GM12801 (cell line): ENCODE results near the gene CITED2.

Source experiments
- TF ChIP-seq, protein P1 (sequence below): IDR thresholded peaks from one replicate; pipeline ENCODE4 v1.5.1; 2011; ENCODE audit warnings: control low read depth; ENCODE audit not compliant: insufficient read length; ENCODE audit errors: extremely low read depth

The CITED2 gene

DNA sequence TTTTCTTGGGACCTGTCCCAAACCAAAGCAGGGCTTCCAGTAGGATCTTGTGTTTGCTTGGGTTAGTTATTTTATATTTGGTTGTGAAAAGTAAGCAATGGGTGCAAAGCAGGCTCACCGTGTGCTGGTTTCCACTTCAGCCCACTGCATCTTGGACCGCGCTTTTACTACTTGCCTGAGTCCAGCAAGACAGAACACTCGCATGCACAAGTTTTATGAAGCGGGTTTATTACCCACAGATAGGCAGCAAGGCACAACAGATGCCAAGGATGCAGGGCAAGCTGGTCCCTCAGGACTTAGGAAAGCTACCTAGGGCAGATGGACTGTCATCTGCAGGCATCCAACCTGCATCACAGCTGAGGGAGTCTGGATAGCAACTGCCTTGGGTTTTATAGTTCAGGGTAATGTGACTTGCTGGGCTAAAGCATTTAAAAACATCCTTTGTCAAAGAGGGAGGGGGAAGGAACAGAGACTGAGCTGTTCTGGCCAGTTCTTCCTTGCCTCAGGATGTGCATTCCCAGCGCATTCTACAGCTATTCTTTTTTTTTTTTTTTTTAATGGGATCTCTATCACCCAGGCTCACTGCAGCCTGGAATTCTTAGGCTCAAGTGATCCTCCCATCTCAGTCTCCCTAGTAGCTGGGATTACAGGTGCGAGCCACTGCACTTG, 18.5 kb downstream of the CITED2 start:
- TF ChIP-seq, protein P1, sequence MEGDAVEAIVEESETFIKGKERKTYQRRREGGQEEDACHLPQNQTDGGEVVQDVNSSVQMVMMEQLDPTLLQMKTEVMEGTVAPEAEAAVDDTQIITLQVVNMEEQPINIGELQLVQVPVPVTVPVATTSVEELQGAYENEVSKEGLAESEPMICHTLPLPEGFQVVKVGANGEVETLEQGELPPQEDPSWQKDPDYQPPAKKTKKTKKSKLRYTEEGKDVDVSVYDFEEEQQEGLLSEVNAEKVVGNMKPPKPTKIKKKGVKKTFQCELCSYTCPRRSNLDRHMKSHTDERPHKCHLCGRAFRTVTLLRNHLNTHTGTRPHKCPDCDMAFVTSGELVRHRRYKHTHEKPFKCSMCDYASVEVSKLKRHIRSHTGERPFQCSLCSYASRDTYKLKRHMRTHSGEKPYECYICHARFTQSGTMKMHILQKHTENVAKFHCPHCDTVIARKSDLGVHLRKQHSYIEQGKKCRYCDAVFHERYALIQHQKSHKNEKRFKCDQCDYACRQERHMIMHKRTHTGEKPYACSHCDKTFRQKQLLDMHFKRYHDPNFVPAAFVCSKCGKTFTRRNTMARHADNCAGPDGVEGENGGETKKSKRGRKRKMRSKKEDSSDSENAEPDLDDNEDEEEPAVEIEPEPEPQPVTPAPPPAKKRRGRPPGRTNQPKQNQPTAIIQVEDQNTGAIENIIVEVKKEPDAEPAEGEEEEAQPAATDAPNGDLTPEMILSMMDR: no peak

DNA sequence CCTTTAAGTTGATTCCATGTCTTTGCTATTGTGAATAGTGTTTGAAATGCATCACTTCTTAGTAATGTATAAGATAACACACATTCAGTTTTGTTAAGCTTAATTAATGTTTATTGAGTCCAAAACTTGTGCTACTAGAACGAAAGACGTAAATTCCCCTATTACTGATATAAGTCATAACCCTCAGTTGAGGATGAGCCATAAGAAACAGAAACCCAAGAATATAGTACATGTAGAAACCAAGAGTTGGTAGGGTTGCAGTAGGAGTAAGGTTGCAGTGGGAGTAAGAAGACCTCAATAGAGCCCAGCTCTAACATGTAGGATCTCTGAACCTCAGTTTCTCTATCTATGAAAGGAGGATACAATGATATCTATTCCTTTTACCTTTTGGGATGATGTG, 19.3 kb downstream of the CITED2 start:
- TF ChIP-seq, protein P1: no peak

DNA sequence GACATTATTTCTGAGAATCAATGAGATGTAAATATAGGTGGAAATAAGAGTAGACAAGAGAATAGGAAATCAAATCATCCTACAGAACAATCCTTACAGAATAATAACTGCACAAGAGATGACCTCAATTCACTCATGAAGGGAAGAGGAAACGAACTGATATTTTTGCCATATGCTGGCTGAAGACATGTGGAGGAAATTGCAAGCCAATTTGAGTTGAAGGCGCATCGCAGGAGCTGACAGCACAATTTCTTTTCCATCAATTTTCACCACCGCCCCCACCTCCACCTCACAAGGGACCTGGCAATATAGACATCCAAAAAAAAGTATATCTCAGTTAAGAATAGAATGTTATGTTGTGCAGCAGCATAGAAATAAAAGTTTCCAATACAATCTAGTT, 20.3 kb downstream of the CITED2 start:
- TF ChIP-seq, protein P1: no peak

DNA sequence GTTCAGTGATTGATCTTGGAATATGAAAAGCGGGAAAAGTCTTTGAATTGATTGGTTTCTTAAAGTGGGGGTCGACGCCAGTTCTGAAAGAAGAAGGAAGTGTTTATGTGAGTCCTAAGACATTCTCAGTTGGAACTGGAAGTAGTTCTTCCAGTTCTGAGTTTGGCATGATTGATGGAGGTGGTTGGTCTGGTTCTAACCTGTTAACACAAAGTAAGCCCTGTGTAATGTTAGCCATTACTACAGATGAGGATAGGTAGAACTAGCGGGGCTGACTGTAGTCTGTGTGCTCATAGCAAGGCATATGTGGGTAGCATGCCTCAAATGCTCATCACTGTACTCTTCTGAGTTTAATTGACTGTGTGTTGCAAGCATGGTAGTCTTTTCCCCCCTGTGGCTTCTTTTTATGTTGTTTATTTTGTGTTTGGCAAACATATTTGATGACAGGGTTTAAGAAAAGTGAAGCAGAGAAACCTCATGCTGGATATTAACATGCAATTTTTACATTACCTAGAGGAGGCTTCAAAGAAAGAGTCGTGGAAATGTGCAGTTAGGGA, 24.9 kb downstream of the CITED2 start:
- TF ChIP-seq, protein P1: no peak

DNA sequence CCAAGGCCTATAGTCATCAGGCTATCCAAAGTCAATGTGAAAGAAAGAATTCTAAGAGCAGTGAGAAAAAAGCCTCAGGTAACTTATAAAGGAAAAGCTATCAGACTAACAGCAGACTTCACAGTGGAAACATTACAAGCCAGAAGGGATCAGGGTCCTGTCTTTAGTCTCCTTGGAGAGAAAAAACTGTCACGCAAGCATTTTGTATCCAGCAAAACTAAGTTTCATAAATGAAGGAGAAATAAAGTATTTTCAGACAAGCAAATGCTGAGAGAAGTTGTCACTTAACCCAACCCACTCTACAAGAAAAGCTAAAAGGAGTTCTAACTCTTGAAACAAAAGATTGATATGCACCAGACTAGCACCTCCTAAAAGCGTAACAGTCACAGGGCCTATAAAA, 28.1 kb downstream of the CITED2 start:
- TF ChIP-seq, protein P1: no peak

DNA sequence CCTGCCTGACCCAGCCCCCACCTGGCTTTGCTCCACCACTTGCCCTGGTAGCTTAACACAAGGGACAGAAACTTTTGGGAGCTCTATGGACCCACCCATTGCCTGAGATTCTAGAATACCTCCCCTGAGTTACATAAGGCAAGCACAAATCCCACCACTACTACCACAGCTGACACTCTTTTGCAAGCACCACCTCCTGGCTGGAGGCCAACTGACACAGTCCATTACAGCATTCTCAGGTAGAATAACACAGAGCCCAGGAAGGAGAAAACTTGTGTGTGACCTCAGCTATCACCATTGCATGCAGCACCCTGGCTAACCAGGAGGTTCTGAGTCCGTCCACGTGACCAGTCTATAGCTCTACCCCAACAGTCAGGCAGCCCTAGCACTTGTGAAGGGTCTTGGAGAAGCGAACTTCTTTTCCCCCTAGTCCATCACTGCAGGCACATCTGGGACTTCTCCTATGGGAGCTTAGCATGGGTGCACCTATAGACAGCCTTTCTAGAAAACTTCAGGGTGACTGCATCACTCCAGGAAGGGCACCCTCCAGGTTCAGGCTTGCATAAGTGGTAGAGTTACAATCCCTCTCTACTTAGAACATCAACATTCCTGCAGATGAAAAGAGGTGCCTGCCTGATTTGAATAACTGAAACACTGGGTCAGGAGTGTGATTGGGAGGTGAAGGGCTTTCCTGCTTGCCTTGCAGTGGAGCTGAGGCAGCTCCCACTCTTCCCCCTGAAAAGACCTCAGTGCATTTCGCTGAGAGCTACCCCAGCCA, 30.1 kb downstream of the CITED2 start:
- TF ChIP-seq, protein P1: no peak

GRCh38 chr6:139343052-139343750, 31.2 kb downstream of the CITED2 start:
- TF ChIP-seq, protein P1: no peak
